Measurements from ENCODE around the gene MCM6.

Gene MCM6

GRCh38 chr2:135850892-135851668, 25.2 kb downstream of the MCM6 start:
- H3K4me3 ChIP-seq (ENCODE audit: control insufficient read depth, low read depth, low read length): no peak overlapping the region
- TF ChIP-seq CTCF (IDR thresholded peaks at IDR 0.05; ENCODE audit: control insufficient read depth, insufficient read depth, low read depth, low read length, missing control alignments): no peak
- no peak for DNase-seq (ENCODE audit: low read depth)

GRCh38 chr2:135849087-135849486, 27.2 kb downstream of the MCM6 start:
- TF ChIP-seq CTCF (IDR thresholded peaks at IDR 0.05; ENCODE audit: control insufficient read depth, insufficient read depth, low read depth, low read length, missing control alignments): no peak
- no peak for DNase-seq (ENCODE audit: low read depth)
- no peak overlapping the region for H3K4me3 ChIP-seq (ENCODE audit: control insufficient read depth, low read depth, low read length)

GRCh38 chr2:135845997-135846396, 30.2 kb downstream of the MCM6 start:
- DNase-seq (ENCODE audit: low read depth): no peak
- TF ChIP-seq CTCF (IDR thresholded peaks at IDR 0.05; ENCODE audit: control insufficient read depth, insufficient read depth, low read depth, low read length, missing control alignments): no peak

GRCh38 chr2:135845257-135845656, 31.0 kb downstream of the MCM6 start:
- no peak overlapping the region for H3K4me3 ChIP-seq (ENCODE audit: control insufficient read depth, low read depth, low read length)
- DNase-seq (ENCODE audit: low read depth): no peak
- no peak for TF ChIP-seq CTCF (IDR thresholded peaks at IDR 0.05; ENCODE audit: control insufficient read depth, insufficient read depth, low read depth, low read length, missing control alignments)

More at GRCh38 chr2:135845997-135846396, 30.2 kb downstream of the MCM6 start:
- H3K4me3 ChIP-seq (ENCODE audit: control insufficient read depth, low read depth, low read length): no peak overlapping the region

- TF ChIP-seq CTCF (IDR thresholded peaks at IDR 0.05; ENCODE audit: control insufficient read depth, insufficient read depth, low read depth, low read length, missing control alignments): no peak
- H3K4me3 ChIP-seq (ENCODE audit: control insufficient read depth, low read depth, low read length): no peak overlapping the region
- DNase-seq (ENCODE audit: low read depth): no peak
These were observed 31.8 kb downstream of the MCM6 start for GRCh38 chr2:135844301-135844895.

- no peak for DNase-seq (ENCODE audit: low read depth)
- no peak overlapping the region for H3K4me3 ChIP-seq (ENCODE audit: control insufficient read depth, low read depth, low read length)
- no peak for TF ChIP-seq CTCF (IDR thresholded peaks at IDR 0.05; ENCODE audit: control insufficient read depth, insufficient read depth, low read depth, low read length, missing control alignments)
These were observed 32.6 kb downstream of the MCM6 start for GRCh38 chr2:135843671-135844070.

Data from AG09309 (cell line).